ENCODE measurements around the gene CACNA2D3. TPM values are rescaled to one million over a fixed set of nuclear protein-coding genes. Genes with fewer than 3 reads are reported as not detected.

CACNA2D3 gene
- total RNA-seq, 4 donors from 2014 or later, result 0.55 to 3.4 (median 1.6) TPM

- Histone ChIP-seq H3K4me1 (peaks cover 0 to 14% (median 2%) of the 10 kb centered on the region in 4 donors), H3K9me3 (no peaks in the 10 kb centered on the region), H3K4me3 (no peak overlapping the region), H3K27me3 (no peaks in the 10 kb centered on the region), H3K36me3 (no peaks in the 10 kb centered on the region), H3K27ac (no peak overlapping the region)
- TF ChIP-seq POLR2A (IDR thresholded peaks at IDR 0.05) (no peak), POLR2AphosphoS5 (IDR thresholded peaks at IDR 0.05) (no peak), EP300 (IDR thresholded peaks at IDR 0.05; ENCODE audit: low read depth) (no peak)
- TF ChIP-seq, protein P1, sequence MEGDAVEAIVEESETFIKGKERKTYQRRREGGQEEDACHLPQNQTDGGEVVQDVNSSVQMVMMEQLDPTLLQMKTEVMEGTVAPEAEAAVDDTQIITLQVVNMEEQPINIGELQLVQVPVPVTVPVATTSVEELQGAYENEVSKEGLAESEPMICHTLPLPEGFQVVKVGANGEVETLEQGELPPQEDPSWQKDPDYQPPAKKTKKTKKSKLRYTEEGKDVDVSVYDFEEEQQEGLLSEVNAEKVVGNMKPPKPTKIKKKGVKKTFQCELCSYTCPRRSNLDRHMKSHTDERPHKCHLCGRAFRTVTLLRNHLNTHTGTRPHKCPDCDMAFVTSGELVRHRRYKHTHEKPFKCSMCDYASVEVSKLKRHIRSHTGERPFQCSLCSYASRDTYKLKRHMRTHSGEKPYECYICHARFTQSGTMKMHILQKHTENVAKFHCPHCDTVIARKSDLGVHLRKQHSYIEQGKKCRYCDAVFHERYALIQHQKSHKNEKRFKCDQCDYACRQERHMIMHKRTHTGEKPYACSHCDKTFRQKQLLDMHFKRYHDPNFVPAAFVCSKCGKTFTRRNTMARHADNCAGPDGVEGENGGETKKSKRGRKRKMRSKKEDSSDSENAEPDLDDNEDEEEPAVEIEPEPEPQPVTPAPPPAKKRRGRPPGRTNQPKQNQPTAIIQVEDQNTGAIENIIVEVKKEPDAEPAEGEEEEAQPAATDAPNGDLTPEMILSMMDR (IDR thresholded peaks at IDR 0.05), result no peak
- intact Hi-C loops (cut with DNase I; ENCODE audit: low total_unique reads), result no loop called here
- 67 to 84% methylated on average over 4 of the region's 4 CpGs for WGBS, 2 donors (ENCODE audit: low coverage in 1 of 2)
- in situ Hi-C loops (cut with MboI; ENCODE audit: low pct_ligation_motif_present in 1 of 4, low pct_unique_long_range_greater_than_20kb in 1 of 4, low sequenced_read_pairs in 3 of 4), result no loop called here
- no peak for DNase-seq
These were observed 863.5 kb downstream of the CACNA2D3 start for GRCh38 chr3:54985856-54986255.

DNA sequence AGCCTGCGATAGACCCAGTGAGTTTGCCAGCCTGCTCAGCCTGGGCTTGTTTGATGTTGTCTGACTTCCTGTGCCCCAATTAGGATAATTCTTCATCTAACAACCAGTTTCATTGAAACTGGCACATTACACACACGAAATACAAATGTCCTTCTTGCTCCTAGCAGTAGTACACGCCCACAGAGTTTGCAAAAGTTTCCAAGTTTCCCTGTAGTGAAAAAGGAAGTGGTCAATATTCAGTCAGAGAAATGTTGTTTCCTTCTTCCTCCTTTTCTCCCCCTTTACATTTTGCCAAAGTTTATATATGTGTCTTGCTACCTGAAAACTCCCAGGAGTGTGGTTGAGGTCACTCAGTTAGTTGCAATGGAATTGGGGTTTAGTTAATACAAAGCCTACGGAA, 863.9 kb downstream of the CACNA2D3 start:
- peaks cover 0 to 14% (median 2%) of the 10 kb centered on the region in 4 donors for H3K4me1 ChIP-seq
- no peak for DNase-seq
- H3K36me3 ChIP-seq, result no peaks in the 10 kb centered on the region
- intact Hi-C loops (cut with DNase I; ENCODE audit: low total_unique reads), result no loop called here
- H3K9me3 ChIP-seq, result no peaks in the 10 kb centered on the region
- in situ Hi-C loops (cut with MboI; ENCODE audit: low pct_ligation_motif_present in 1 of 4, low pct_unique_long_range_greater_than_20kb in 1 of 4, low sequenced_read_pairs in 3 of 4), result no loop called here
- no peak overlapping the region for H3K27ac ChIP-seq
- 63 to 78% methylated on average over 3 to 4 of the region's 4 CpGs for WGBS, 2 donors (ENCODE audit: low coverage in 1 of 2)
- H3K4me3 ChIP-seq, result no peak overlapping the region
- H3K27me3 ChIP-seq, result no peaks in the 10 kb centered on the region
- TF ChIP-seq POLR2AphosphoS5 (IDR thresholded peaks at IDR 0.05) (no peak), EP300 (IDR thresholded peaks at IDR 0.05; ENCODE audit: low read depth) (no peak), POLR2A (IDR thresholded peaks at IDR 0.05) (no peak)
- TF ChIP-seq, protein P1 (IDR thresholded peaks at IDR 0.05), result no peak

- H3K27me3 ChIP-seq, result no peaks in the 10 kb centered on the region
- in situ Hi-C loops (cut with MboI; ENCODE audit: low pct_ligation_motif_present in 1 of 4, low pct_unique_long_range_greater_than_20kb in 1 of 4, low sequenced_read_pairs in 3 of 4), result no loop called here
- H3K27ac ChIP-seq, result no peak overlapping the region
- H3K9me3 ChIP-seq, result no peaks in the 10 kb centered on the region
- TF ChIP-seq EP300 (IDR thresholded peaks at IDR 0.05; ENCODE audit: low read depth) (no peak), POLR2A (IDR thresholded peaks at IDR 0.05) (no peak), POLR2AphosphoS5 (IDR thresholded peaks at IDR 0.05) (no peak)
- TF ChIP-seq, protein P1 (IDR thresholded peaks at IDR 0.05), result no peak
- no peak for DNase-seq
- intact Hi-C loops (cut with DNase I; ENCODE audit: low total_unique reads), result no loop called here
- H3K36me3 ChIP-seq, result no peaks in the 10 kb centered on the region
- peaks cover 0 to 14% (median 2%) of the 10 kb centered on the region in 4 donors for H3K4me1 ChIP-seq
- H3K4me3 ChIP-seq, result no peak overlapping the region
- 76 to 77% methylated on average over 4 of the region's 4 CpGs for WGBS, 2 donors (ENCODE audit: low coverage in 1 of 2)
These were observed 865.4 kb downstream of the CACNA2D3 start for GRCh38 chr3:54987719-54988118.

DNA sequence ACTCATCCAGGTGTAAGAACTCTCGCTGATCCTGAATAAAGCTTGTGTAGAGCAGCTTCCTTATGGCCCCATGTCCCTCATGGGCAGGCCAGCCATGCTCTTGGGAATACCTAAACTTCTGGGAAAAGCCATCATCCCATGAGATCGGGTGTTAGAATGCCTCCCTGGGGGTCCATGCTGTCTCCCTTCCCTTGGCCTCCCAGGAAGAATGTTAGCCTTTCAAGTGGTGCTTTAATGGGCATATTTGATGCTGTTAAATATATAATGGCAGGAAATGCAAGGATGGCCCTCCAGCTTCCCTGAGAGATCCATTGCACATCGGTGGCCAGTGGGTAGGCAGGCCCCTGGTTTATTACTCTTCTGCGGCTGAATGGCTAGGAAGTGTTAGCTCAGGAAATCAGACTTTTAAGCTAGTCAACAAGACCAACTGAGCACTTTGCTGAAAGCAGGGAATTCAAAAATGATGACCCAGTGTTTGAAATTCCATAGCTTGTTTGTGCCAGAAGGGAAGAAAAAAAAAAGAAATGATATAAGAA, 866.0 kb downstream of the CACNA2D3 start:
- in situ Hi-C loops (cut with MboI; ENCODE audit: low pct_ligation_motif_present in 1 of 4, low pct_unique_long_range_greater_than_20kb in 1 of 4, low sequenced_read_pairs in 3 of 4), result no loop called here

More for the DNA sequence above, 866.0 kb downstream of the CACNA2D3 start:
- H3K4me1 ChIP-seq, result peaks cover 0 to 14% (median 2%) of the 10 kb centered on the region in 4 donors
- H3K9me3 ChIP-seq, result no peaks in the 10 kb centered on the region
- H3K27me3 ChIP-seq, result no peaks in the 10 kb centered on the region
- no peaks in the 10 kb centered on the region for H3K36me3 ChIP-seq
- WGBS, 2 donors (ENCODE audit: low coverage in 1 of 2), result 50 to 64% methylated on average over 2 to 4 of the region's 4 CpGs
- H3K27ac ChIP-seq, result peak overlapping the region in 2 of 4 donors; percentile 32 to 41
- H3K4me3 ChIP-seq, result no peak overlapping the region
- TF ChIP-seq, protein P1 (IDR thresholded peaks at IDR 0.05), result no peak
- TF ChIP-seq POLR2AphosphoS5 (IDR thresholded peaks at IDR 0.05) (peak in 1 of 3 donors; percentile 12), POLR2A (IDR thresholded peaks at IDR 0.05) (no peak)
- intact Hi-C loops (cut with DNase I; ENCODE audit: low total_unique reads), result no loop called here
- DNase-seq, result no peak

All from transverse colon (tissue), 4 donors.